ENCODE results near the gene RINT1. TPM values are rescaled to one million over a fixed set of nuclear protein-coding genes. Genes with fewer than 3 reads are reported as not detected.
"Not testable (repeated sequence)": the region's sequence is repeated elsewhere in the genome, so short reads cannot be mapped to it uniquely, and the experiment has no call there.

The RINT1 gene
- polyA plus RNA-seq, 2 of the 4 experiments (the other 2 are of a cell fraction), result 26.3 to 34.9 TPM

- 0 out of 3 replicates have a peak, but pooled peaks cover 10% of the 10 kb centered on the region for H3K4me1 ChIP-seq
- FAIRE-seq (no peak), ATAC-seq (peak in 1 of 2 experiments; percentile 27; a peak in 3 of 6 replicates), DNase-seq (ENCODE audit: low read depth in 1 of 2, low spot score in 1 of 2) (no peak)
- ChIA-PET POLR2A (no interaction called here), CTCF (interaction anchor here (1.0 to 1.2 kb wide), 2 partner anchors 9 to 11 kb away, joined by 3 read pairs; no protein-coding TSS in a partner anchor)
- no peak overlapping the region for H3K4me2 ChIP-seq
- H3K9me3 ChIP-seq, result no peaks in the 10 kb centered on the region
- no peak overlapping the region for H3K4me3 ChIP-seq
- 91% methylated on average over 4 of the region's 4 CpGs for WGBS (ENCODE audit: missing lambda C conversion rate)
- no peak overlapping the region for H3K27ac ChIP-seq
- TF ChIP-seq MAFK (IDR thresholded peaks at IDR 0.05; ENCODE audit: partially characterized antibody) (peak; percentile 24), HES2 (IDR thresholded peaks at IDR 0.05) (no peak), SMC3 (IDR thresholded peaks at IDR 0.05) (no peak), CHD2 (IDR thresholded peaks at IDR 0.05; ENCODE audit: low read length, partially characterized antibody) (no peak)
Observed at GRCh38 chr7:105512926-105513526, 19.0 kb upstream of the RINT1 start.

GRCh38 chr7:105515610-105516009, 16.4 kb upstream of the RINT1 start:
- ATAC-seq; H3K9me3 ChIP-seq; H3K27ac ChIP-seq; H3K4me2 ChIP-seq; DNase-seq (ENCODE audit: low read depth in 1 of 2, low spot score in 1 of 2); POLR2A ChIA-PET; FAIRE-seq; H3K4me3 ChIP-seq: not testable (repeated sequence)
- TF ChIP-seq ZC3H11A (IDR thresholded peaks at IDR 0.05), result peak; percentile 77
- CTCF ChIA-PET, result interaction anchor here (6.2 kb wide), 1 partner anchor 14 kb away, joined by 39 read pairs; the partner anchor contains the start of gene RINT1
- peaks cover 18% of the 10 kb centered on the region; the same call in 1 of the 3 replicates for H3K4me1 ChIP-seq
- 94% methylated on average over 7 of the region's 7 CpGs for WGBS (ENCODE audit: missing lambda C conversion rate)

- H3K27ac ChIP-seq, result no peak overlapping the region
- no peak overlapping the region for H3K4me3 ChIP-seq
- ChIA-PET POLR2A (interaction anchor here (0.6 kb wide), 1 partner anchor 15 kb away, joined by 3 read pairs; no protein-coding TSS in a partner anchor), CTCF (interaction anchor here (0.8 to 6.2 kb wide), 2 partner anchors 11 to 13 kb away, joined by 3 to 39 read pairs; partner anchors contain the start of gene RINT1)
- ATAC-seq, result no peak
- no peaks in the 10 kb centered on the region for H3K9me3 ChIP-seq
- 70% methylated on average over 6 of the region's 6 CpGs for WGBS (ENCODE audit: missing lambda C conversion rate)
- no peak for TF ChIP-seq BCL3 (IDR thresholded peaks at IDR 0.05)
- no peak for TF ChIP-seq RAD21 (conservative IDR thresholded peaks at IDR 0.05 in 1 of 2, IDR thresholded peaks at IDR 0.05 in 1 of 2)
- no peak for TF ChIP-seq CHD2 (IDR thresholded peaks at IDR 0.05; ENCODE audit: low read length, partially characterized antibody)
- no peak for TF ChIP-seq USF2 (IDR thresholded peaks at IDR 0.05)
- TF ChIP-seq EHF (CRISPR knock-in tag; IDR thresholded peaks at IDR 0.05), result no peak
- TF ChIP-seq HOXB5 (CRISPR knock-in tag; IDR thresholded peaks at IDR 0.05), result no peak
- no peak for TF ChIP-seq HEYL (CRISPR knock-in tag; IDR thresholded peaks at IDR 0.05)
- TF ChIP-seq NPAS2 (CRISPR knock-in tag; IDR thresholded peaks at IDR 0.05; ENCODE audit: borderline replicate concordance), result no peak
- no peak for TF ChIP-seq KDM1A (IDR thresholded peaks at IDR 0.05; ENCODE audit: low read depth)
- TF ChIP-seq ATOH8 (CRISPR knock-in tag; IDR thresholded peaks at IDR 0.05; ENCODE audit: low read depth), result no peak
- TF ChIP-seq ESRRA (IDR thresholded peaks at IDR 0.05; ENCODE audit: borderline replicate concordance, low read length), result no peak
- TF ChIP-seq CBX2 (IDR thresholded peaks at IDR 0.05; ENCODE audit: borderline replicate concordance, low read depth), result no peak
- no peak for TF ChIP-seq ZFP36 (IDR thresholded peaks at IDR 0.05; ENCODE audit: borderline replicate concordance, partially characterized antibody)
- TF ChIP-seq NFE2L2 (conservative IDR thresholded peaks at IDR 0.05; ENCODE audit: low read length), result no peak
- no peak for TF ChIP-seq CEBPB (IDR thresholded peaks at IDR 0.05)
- H3K4me1 ChIP-seq, result peaks cover 19% of the 10 kb centered on the region; the same call in 2 of the 3 replicates
- no peak for FAIRE-seq
- DNase-seq (ENCODE audit: low read depth in 1 of 2, low spot score in 1 of 2), result no peak
- no peak overlapping the region; the same call in 2 of the 3 replicates for H3K4me2 ChIP-seq
Observed at GRCh38 chr7:105519353-105519752, 12.6 kb upstream of the RINT1 start.

- peaks cover 16% of the 10 kb centered on the region; the same call in 2 of the 3 replicates for H3K4me1 ChIP-seq
- not testable (repeated sequence) for DNase-seq (ENCODE audit: low read depth in 1 of 2, low spot score in 1 of 2); ATAC-seq; H3K9me3 ChIP-seq; FAIRE-seq
- ChIA-PET CTCF (interaction anchor here (6.2 kb wide), 1 partner anchor 9 kb away, joined by 39 read pairs; the partner anchor contains the start of gene RINT1), POLR2A (interaction anchor here (1.6 kb wide), 1 partner anchor 11 kb away, joined by 5 read pairs; no protein-coding TSS in a partner anchor)
- peak overlapping the region; percentile 91 to 92; a peak in 4 of 6 replicates for H3K27ac ChIP-seq
- peak overlapping the region; percentile 89 for H3K4me3 ChIP-seq
- peak overlapping the region; percentile 91 for H3K4me2 ChIP-seq
- WGBS (ENCODE audit: missing lambda C conversion rate), result 87% methylated on average over 7 of the region's 7 CpGs
Observed at GRCh38 chr7:105520620-105521019, 11.4 kb upstream of the RINT1 start.
